ENCODE results near the gene RAPGEF4. TPM values are rescaled to one million over a fixed set of nuclear protein-coding genes. Genes with fewer than 3 reads are reported as not detected.

Gene RAPGEF4
- total RNA-seq, 4 donors from 2014 or later = 3.7 to 8.9 (median 5.2) TPM

DNA sequence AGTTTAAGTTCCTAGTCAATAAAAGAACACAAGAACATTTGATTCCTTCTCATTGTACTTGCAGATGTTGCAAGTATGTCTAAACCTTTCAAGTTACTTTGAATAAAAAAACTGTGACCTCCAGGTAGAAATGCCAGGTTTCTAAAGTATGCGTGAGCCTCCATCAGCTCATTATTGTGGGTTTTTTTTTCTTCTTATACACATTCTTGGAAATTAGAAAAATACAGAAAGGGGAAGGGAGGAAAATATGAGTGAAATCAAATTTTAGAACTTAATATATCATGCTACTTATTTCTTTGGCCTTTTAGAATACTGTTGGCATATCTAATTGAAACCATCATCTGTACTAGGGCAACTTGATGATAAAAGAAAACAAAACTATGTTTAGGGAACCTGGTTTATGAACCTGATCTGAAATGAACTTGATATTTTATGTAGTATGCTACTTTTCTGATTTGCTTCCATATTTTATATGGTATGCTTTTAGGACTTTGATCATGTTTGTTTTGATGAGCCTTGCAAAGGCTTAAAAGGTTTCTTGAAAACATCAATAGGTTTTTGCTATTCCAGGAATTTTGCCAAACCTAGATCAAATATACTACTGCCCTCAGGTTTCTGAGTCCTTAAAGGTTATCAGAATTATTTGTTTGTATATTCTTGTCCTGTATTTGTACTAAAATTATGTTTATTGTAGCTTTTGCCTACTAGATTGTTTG is 209.3 kb downstream of the RAPGEF4 start:
- Histone ChIP-seq H3K36me3 (no peaks in the 10 kb centered on the region), H3K27ac (replicated peaks in 1 of 4) (no peak overlapping the region), H3K27me3 (no peaks in the 10 kb centered on the region), H3K4me3 (no peak overlapping the region), H3K9me3 (no peaks in the 10 kb centered on the region), H3K4me1 (no peaks in the 10 kb centered on the region)
- WGBS = 91% methylated on average over 1 of the region's 1 CpG
- no peak for TF ChIP-seq POLR2AphosphoS5 (IDR thresholded peaks at IDR 0.05)
- TF ChIP-seq POLR2A (IDR thresholded peaks at IDR 0.05; ENCODE audit: low read depth) = no peak
- no peak for TF ChIP-seq EP300 (IDR thresholded peaks at IDR 0.05)
- TF ChIP-seq, protein P1, sequence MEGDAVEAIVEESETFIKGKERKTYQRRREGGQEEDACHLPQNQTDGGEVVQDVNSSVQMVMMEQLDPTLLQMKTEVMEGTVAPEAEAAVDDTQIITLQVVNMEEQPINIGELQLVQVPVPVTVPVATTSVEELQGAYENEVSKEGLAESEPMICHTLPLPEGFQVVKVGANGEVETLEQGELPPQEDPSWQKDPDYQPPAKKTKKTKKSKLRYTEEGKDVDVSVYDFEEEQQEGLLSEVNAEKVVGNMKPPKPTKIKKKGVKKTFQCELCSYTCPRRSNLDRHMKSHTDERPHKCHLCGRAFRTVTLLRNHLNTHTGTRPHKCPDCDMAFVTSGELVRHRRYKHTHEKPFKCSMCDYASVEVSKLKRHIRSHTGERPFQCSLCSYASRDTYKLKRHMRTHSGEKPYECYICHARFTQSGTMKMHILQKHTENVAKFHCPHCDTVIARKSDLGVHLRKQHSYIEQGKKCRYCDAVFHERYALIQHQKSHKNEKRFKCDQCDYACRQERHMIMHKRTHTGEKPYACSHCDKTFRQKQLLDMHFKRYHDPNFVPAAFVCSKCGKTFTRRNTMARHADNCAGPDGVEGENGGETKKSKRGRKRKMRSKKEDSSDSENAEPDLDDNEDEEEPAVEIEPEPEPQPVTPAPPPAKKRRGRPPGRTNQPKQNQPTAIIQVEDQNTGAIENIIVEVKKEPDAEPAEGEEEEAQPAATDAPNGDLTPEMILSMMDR (IDR thresholded peaks at IDR 0.05) = no peak
- intact Hi-C loops (cut with DNase I) = no loop called here
- DNase-seq (ENCODE audit: extremely low spot score) = no peak

DNA sequence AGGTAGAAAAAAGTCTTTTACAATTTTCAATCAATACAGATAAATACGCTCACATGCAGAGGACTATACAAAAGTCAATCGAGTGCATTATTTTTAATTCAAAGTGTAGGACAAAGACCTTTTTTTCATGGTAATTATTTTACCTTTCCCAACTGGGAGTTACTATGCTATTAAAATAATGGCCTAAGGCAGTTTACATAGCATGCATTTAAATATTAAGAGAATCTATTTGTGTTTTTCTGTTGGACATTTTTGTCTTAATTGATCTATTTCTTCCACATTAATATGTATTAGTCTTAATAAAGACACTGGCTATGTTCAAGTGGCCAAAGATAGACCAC is 209.8 kb downstream of the RAPGEF4 start:
- H3K4me1 ChIP-seq = no peaks in the 10 kb centered on the region
- TF ChIP-seq POLR2A (IDR thresholded peaks at IDR 0.05; ENCODE audit: low read depth) (no peak), POLR2AphosphoS5 (IDR thresholded peaks at IDR 0.05) (no peak), EP300 (IDR thresholded peaks at IDR 0.05) (no peak)
- TF ChIP-seq, protein P1 (IDR thresholded peaks at IDR 0.05) = no peak

DNA sequence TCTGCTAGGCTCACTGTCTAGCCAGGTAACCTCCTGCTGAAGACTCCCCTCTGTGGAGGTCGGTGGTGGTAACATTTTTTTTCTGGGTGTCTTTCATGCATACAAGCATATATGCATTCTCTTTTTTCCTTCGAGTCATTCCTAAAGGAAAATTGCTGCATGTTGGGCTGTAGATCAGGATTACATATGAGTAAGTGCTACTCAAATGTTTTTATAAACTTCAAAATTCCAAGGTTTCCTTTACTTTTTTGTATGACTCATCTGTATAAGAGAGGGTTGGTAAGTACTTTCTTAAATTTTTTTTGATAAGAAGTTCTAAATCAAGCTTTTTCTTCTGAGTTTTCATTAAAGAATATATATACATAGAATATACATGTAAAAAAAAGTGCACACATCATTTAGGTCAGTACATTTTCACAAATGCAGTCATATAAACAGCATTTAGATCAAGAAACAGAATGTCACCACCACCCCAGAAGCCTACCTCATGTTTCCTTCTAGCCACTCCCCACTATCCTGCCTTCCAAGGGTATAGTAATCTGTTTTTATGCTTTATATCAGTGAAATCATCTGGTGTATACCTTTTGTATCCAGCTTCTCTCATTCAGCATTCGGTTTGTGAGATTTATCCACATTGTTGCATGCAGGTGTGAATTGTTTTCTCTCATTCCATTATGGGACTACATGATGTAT is 212.0 kb downstream of the RAPGEF4 start:
- Histone ChIP-seq H3K36me3 (no peaks in the 10 kb centered on the region), H3K4me1 (no peaks in the 10 kb centered on the region), H3K4me3 (no peak overlapping the region), H3K27me3 (no peaks in the 10 kb centered on the region), H3K27ac (replicated peaks in 1 of 4) (no peak overlapping the region), H3K9me3 (no peaks in the 10 kb centered on the region)
- WGBS = 80% methylated on average over 3 of the region's 3 CpGs
- DNase-seq (ENCODE audit: extremely low spot score) = no peak
- TF ChIP-seq EP300 (IDR thresholded peaks at IDR 0.05) = no peak
- TF ChIP-seq, protein P1 (IDR thresholded peaks at IDR 0.05) = no peak
- no peak for TF ChIP-seq POLR2A (IDR thresholded peaks at IDR 0.05; ENCODE audit: low read depth)
- TF ChIP-seq POLR2AphosphoS5 (IDR thresholded peaks at IDR 0.05) = no peak
- intact Hi-C loops (cut with DNase I) = no loop called here

More for the DNA sequence above, 209.8 kb downstream of the RAPGEF4 start:
- WGBS = 96% methylated on average over 2 of the region's 2 CpGs
- intact Hi-C loops (cut with DNase I) = no loop called here
- no peaks in the 10 kb centered on the region for H3K9me3 ChIP-seq
- no peak for DNase-seq (ENCODE audit: extremely low spot score)
- H3K27ac ChIP-seq (replicated peaks in 1 of 4) = no peak overlapping the region
- H3K4me3 ChIP-seq = no peak overlapping the region
- H3K36me3 ChIP-seq = no peaks in the 10 kb centered on the region
- H3K27me3 ChIP-seq = no peaks in the 10 kb centered on the region

DNA sequence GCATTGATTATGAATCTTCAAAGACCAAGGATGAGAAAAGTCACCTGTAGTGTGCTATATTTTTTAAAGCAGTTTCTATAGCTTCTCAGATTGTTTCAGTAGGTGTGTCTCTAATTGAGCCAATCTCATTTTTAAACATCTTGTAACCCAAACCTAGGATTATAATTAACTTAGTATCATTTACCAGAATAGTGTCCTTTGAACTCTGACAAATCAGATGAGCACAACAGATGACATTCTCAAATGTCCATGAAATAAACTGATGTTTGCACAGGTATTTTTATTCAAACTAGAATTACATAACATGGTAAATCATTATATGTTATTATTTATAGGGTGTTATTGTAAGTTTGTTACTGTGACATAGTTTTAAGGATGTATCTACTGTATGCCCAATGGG is 213.9 kb downstream of the RAPGEF4 start:
- Histone ChIP-seq H3K27ac (replicated peaks in 1 of 4) (no peak overlapping the region), H3K9me3 (no peaks in the 10 kb centered on the region), H3K27me3 (no peaks in the 10 kb centered on the region), H3K4me3 (no peak overlapping the region), H3K36me3 (no peaks in the 10 kb centered on the region), H3K4me1 (peaks cover 0 to 7% (median 2%) of the 10 kb centered on the region in 4 donors)
- TF ChIP-seq POLR2AphosphoS5 (IDR thresholded peaks at IDR 0.05) (no peak), POLR2A (IDR thresholded peaks at IDR 0.05; ENCODE audit: low read depth) (no peak), EP300 (IDR thresholded peaks at IDR 0.05) (no peak)
- TF ChIP-seq, protein P1 (IDR thresholded peaks at IDR 0.05) = no peak
- intact Hi-C loops (cut with DNase I) = no loop called here
- DNase-seq (ENCODE audit: extremely low spot score) = no peak

All from esophagus muscularis mucosa (tissue), 4 donors.